GM12874 (cell line): ENCODE measurements around the gene CHMP1A.

Experiments used
- TF ChIP-seq, protein P1 (sequence below): IDR thresholded peaks from 2 replicates; pipeline ENCODE4 v1.5.1; 2011; ENCODE audit warnings: low read depth, mild to moderate bottlenecking, control low read depth, low read length, moderate library complexity; ENCODE audit not compliant: insufficient read depth

Gene CHMP1A

DNA sequence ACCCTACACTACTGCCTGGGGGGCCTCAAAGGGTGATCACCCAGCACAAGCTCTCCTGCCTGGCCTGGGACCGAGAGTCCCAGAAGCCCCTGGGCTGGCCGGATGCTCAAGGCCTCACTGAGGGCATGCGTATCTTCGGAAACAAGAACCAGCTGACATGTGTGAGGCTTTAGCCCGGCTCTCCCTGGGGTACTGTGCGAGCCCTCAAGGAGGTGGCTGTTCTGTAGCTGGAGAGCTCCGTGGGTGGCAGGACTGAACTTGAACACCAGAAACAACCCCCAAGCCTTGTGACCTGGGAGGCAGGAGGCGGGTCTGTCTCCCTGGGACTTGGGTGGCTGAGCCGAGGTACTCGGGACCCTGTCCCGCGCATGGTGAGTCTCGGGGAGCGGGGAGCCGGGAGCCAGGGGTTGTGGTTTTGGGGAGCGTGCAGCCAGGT, 37.1 kb downstream of the CHMP1A start:
- TF ChIP-seq, protein P1, sequence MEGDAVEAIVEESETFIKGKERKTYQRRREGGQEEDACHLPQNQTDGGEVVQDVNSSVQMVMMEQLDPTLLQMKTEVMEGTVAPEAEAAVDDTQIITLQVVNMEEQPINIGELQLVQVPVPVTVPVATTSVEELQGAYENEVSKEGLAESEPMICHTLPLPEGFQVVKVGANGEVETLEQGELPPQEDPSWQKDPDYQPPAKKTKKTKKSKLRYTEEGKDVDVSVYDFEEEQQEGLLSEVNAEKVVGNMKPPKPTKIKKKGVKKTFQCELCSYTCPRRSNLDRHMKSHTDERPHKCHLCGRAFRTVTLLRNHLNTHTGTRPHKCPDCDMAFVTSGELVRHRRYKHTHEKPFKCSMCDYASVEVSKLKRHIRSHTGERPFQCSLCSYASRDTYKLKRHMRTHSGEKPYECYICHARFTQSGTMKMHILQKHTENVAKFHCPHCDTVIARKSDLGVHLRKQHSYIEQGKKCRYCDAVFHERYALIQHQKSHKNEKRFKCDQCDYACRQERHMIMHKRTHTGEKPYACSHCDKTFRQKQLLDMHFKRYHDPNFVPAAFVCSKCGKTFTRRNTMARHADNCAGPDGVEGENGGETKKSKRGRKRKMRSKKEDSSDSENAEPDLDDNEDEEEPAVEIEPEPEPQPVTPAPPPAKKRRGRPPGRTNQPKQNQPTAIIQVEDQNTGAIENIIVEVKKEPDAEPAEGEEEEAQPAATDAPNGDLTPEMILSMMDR = no peak

DNA sequence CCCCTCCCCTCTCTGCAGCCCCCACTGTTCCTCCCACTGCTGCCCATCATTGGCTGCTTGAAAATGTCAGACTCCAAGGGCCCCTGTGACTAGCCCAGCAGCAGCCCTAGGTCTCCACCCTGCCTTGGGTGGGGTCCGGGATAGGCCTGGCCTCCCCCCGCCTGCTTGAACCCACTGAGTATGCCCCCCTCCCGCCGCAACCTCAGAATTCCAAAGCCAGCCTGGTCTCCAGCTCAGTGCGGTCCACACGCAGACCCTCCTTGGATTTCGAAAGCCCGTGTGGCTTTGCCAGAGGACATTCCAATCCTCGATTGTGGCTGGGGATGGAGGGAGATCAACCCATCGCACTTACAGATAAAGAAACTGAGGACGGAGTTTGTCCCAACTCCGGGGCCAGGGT, 37.7 kb downstream of the CHMP1A start:
- TF ChIP-seq, protein P1 = no peak

DNA sequence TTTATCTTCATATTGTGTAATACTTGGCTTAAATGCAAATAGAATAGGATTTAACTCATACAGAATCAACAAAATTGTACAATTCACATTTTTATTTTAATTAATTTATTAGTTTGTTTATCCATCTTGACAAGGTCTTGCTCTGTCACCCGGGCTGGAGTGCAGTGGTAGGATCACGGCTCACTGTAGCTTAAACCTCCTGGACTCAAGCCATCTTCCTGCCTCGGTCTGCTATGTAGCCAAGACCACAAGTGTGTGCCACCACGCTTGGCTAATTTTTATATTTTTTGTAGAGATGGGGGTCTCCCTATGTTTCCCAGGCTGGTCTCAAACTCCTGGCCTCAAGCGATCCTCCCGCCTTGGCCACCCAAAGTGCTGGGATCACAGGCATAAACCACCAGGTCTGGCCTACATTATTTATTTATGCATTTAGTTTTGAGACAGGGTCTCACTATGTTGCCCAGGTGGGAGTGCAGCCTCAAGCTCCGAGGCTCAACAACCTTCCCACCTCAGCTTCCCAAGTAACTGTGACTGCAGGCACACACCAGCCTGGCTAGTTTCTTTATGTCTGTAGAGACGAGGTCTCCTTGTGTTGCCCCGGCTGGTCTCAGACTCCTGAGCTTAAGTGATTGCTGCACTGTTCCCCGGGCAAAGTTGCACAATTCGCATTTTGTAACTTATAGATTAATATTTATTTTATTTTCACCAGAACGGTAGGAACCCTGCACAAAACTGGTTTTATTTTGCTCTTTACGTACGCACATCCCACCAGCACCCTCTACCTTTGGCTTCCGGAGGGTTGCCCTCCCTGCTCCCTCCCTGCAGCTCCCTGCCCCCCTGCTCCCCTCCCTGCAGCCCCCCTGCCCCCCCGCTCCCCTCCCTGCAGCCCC, 39.2 kb downstream of the CHMP1A start:
- TF ChIP-seq, protein P1 = no peak

DNA sequence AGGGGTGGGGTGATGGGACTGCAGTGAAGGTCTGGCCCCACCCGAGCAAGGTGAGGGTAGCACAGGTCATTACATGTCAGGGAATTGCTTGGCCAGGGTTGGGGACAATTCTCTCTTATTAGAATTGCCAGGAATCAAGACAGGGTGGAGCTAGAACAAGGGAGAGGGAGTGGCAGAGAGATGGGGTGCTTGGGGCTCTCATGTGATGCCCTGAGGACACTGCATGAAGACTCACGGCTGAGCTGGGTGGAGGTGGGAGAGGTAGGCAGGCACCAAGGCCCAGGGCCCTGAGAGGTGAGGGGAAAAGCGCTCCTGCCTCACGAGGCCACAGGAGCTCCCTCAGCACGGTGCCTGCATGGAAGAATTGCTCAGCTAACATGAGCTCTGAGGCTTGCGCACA, 40.5 kb downstream of the CHMP1A start:
- TF ChIP-seq, protein P1 = no peak

DNA sequence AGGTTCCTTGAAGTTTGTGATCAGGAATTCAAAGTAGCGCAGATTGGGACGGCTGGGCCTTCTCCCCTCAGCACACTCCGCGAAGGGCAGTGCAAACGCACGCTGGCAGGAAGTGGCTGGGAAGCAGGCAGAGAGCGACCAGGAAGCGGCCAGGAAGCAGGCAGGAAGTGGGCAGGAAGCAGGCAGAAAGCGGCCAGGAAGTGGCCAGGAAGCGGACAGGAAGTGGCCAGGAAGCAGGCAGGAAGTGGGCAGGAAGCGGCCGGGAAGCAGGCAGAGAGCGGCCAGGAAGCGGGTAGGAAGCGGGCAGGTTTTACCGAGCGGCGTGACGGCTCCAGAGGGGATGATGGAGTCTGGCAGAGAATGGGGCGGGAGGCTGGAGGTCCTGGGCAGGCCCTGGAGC, 40.9 kb downstream of the CHMP1A start:
- TF ChIP-seq, protein P1 = no peak

DNA sequence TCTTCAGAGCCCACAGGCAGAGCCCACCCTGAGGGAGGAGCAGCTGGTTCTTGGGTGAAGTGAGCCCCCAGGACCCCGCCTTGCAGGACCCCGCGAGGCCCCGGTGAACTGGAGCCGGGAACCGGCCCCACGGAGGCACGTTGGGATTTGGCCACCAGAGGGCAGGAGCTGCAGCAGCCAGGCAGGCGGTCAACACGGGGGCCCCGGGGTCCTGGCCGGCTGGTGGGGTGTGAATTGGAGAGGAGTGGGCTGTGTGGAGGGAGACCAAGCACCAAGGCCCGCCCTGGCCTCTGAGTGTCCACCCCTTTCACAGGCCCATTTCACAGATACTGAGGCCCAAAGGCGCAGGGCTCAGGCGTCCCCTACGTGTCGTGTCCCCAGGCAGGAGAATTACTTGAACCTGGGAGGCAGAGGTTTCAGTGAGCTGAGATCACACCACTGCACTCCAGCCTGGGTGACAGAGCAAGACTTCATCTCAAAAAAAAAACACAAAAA, 41.9 kb downstream of the CHMP1A start:
- TF ChIP-seq, protein P1 = peak; percentile 85

DNA sequence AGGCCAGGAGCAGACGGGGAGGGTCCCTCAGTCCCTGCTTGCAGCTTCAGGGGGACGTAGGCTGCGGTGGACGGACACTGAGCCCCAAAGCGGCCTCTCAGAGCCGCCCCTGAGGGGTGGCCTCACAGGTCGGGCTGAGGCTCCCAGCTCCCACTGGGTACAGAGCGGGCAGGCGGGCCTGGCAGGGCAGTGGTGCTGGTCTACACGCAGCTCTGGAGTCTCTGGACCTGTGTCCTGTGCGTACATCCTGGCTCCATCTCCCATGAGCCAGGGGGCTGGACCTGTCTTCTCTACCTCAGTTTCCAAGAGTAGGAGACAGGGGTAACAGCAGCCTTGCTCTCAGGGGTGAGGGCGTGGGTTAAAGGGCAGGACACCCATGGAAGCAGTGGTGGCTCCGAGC, 42.3 kb downstream of the CHMP1A start:
- TF ChIP-seq, protein P1 = no peak
